HCT116 (cell line): ENCODE data around the gene SHKBP1. TPM values are rescaled to one million over a fixed set of nuclear protein-coding genes. Genes with fewer than 3 reads are reported as not detected.

Source experiments
- ATAC-seq: fragments of 200-7000 bp; cut with Tn5 transposase; 2 replicates; pipeline ENCODE4 v1.9.1; 2020; ENCODE audit warnings: mild to moderate bottlenecking, moderate library complexity
- BruUV-seq: library from RNA; stranded (reverse); fragments of 400-500 nt; replicated peaks from 2 replicates; lab custom pipeline; 2021; lab: Mats Ljungman, UMichigan
- CTCF ChIA-PET: fragments of 300-600 bp; sonication (Branson Sonifier 250); formaldehyde crosslinking; loops from one replicate; lab custom pipeline; 2021; ENCODE audit warnings: antibody characterized with exemption; lab: Charles Lee
- POLR2A ChIA-PET: fragments of 300-600, 350-600 bp; sonication (Branson Sonifier 250); formaldehyde crosslinking; loops from one replicate; lab custom pipeline; 2021; ENCODE audit warnings: antibody characterized with exemption; lab: Charles Lee
- RAD21 ChIA-PET, 2 experiments: fragments of 300-600 bp; sonication (Branson Sonifier 250); formaldehyde crosslinking; loops; one replicate each; lab custom pipeline; 2023; ENCODE audit warnings: low total read pairs in 2 of 2; ENCODE audit not compliant: uncharacterized antibody in 2 of 2, unreplicated experiment in 2 of 2, low non-redundant PET in 1 of 2; lab: Charles Lee
- DNase-seq: peaks from one replicate; pipeline ENCODE4 v3.0.0-alpha.2; 2010; ENCODE audit warnings: low read depth, low spot score
- H2AFZ ChIP-seq: fragments of 200-600 bp; shearing (Covaris generic), sonication (generic); 2 replicates; pipeline ENCODE4 v1.6.1; 2017; ENCODE audit warnings: low read depth, mixed run types, mixed read lengths, antibody characterized with exemption, low read length; ENCODE audit not compliant: poor library complexity, severe bottlenecking
- H3K27ac ChIP-seq: 2 replicates; pipeline ENCODE4 v1.5.1; 2012; ENCODE audit warnings: low read depth, low read length
- H3K27me3 ChIP-seq: fragments of 200-600 bp; sonication (generic); 2 replicates; pipeline ENCODE4 v1.6.1; 2016; ENCODE audit warnings: mixed run types, low read length, mixed read lengths; ENCODE audit not compliant: insufficient read depth
- H3K36me3 ChIP-seq, 2 experiments: fragments of 200-500 bp in 1 of 2; fragments of 200-600 bp in 1 of 2; sonication (Bioruptor generic) in 1 of 2; sonication (generic) in 1 of 2; 2 replicates each; pipeline versions ENCODE4 v1.5.1 to v1.6.1; 2014 to 2016; ENCODE audit warnings: low read length in 2 of 2, inconsistent platforms in 1 of 2, mixed read lengths in 1 of 2, mixed run types in 1 of 2; ENCODE audit not compliant: insufficient read depth in 2 of 2, control insufficient read depth in 1 of 2
- H3K4me1 ChIP-seq, 2 experiments: fragments of 200-600 bp in 1 of 2; sonication (generic) in 1 of 2; 2 replicates each; pipeline versions ENCODE4 v1.5.1 to v1.6.1; 2012 to 2017; ENCODE audit warnings: low read length in 2 of 2, inconsistent platforms in 1 of 2, mild to moderate bottlenecking in 1 of 2, mixed read lengths in 1 of 2, mixed run types in 1 of 2, moderate library complexity in 1 of 2; ENCODE audit not compliant: insufficient read depth in 2 of 2, control insufficient read depth in 1 of 2
- H3K4me2 ChIP-seq: fragments of 200-600 bp; sonication (generic); 2 replicates; pipeline ENCODE4 v1.6.1; 2017; ENCODE audit warnings: mixed run types, low read length, mixed read lengths
- H3K4me3 ChIP-seq, 2 experiments: fragments of 200-600 bp in 1 of 2; sonication (generic) in 1 of 2; replicated peaks in 1 of 2; 2 replicates each; pipeline ENCODE4 v1.5.1; 2011 to 2016; ENCODE audit warnings: low read length in 2 of 2, control low read depth in 1 of 2, low read depth in 1 of 2, mild to moderate bottlenecking in 1 of 2, mixed read lengths in 1 of 2, mixed run types in 1 of 2
- H3K79me2 ChIP-seq: fragments of 200-600 bp; sonication (generic); 2 replicates; pipeline ENCODE4 v1.6.1; 2017; ENCODE audit warnings: mild to moderate bottlenecking, mixed run types, low read length, moderate library complexity, mixed read lengths; ENCODE audit not compliant: insufficient read depth
- H3K9ac ChIP-seq: fragments of 200-600 bp; sonication (generic); 2 replicates; pipeline ENCODE4 v1.6.1; 2016; ENCODE audit warnings: low read length, mixed read lengths
- H3K9me2 ChIP-seq: fragments of 200-600 bp; sonication (generic), shearing (Covaris generic); 2 replicates; pipeline ENCODE4 v1.6.1; 2017; ENCODE audit warnings: mixed run types, mild to moderate bottlenecking, moderate library complexity; ENCODE audit not compliant: insufficient read depth
- H3K9me3 ChIP-seq, 2 experiments: fragments of 200-500 bp in 1 of 2; fragments of 200-600 bp in 1 of 2; sonication (Bioruptor generic) in 1 of 2; sonication (generic) in 1 of 2; 2 replicates each; pipeline ENCODE4 v1.6.1; 2014 to 2017; ENCODE audit warnings: low read length in 2 of 2, mixed read lengths in 2 of 2, inconsistent platforms in 1 of 2, low read depth in 1 of 2, mild to moderate bottlenecking in 1 of 2, mixed run types in 1 of 2, moderate library complexity in 1 of 2; ENCODE audit not compliant: control insufficient read depth in 1 of 2, insufficient read depth in 1 of 2
- H4K20me1 ChIP-seq: fragments of 200-600 bp; sonication (generic), shearing (Covaris generic); 2 replicates; pipeline ENCODE4 v1.6.1; 2017; ENCODE audit warnings: mixed run types, mild to moderate bottlenecking, moderate library complexity; ENCODE audit not compliant: insufficient read depth
- ATF3 ChIP-seq: IDR thresholded peaks from 2 replicates; pipeline ENCODE4 v1.6.1; 2012
- CBX3 ChIP-seq: IDR thresholded peaks from 2 replicates; pipeline ENCODE4 v1.6.1; 2012; ENCODE audit warnings: low read depth
- CTCF ChIP-seq, 3 experiments: fragments of 200-600 bp in 1 of 3; sonication (generic) in 1 of 3; IDR thresholded peaks in 2 of 3; conservative IDR thresholded peaks in 1 of 3; 2 replicates each; pipeline ENCODE4 v1.5.1; 2012 to 2017; ENCODE audit warnings: low read depth in 2 of 3, low read length in 2 of 3, antibody characterized with exemption in 1 of 3, borderline replicate concordance in 1 of 3, control low read depth in 1 of 3, mild to moderate bottlenecking in 1 of 3, mixed read lengths in 1 of 3, mixed run types in 1 of 3, moderate library complexity in 1 of 3; ENCODE audit not compliant: insufficient read depth in 1 of 3
- EGR1 ChIP-seq: IDR thresholded peaks from 2 replicates; pipeline ENCODE4 v1.6.1; 2012; ENCODE audit warnings: low read depth
- EZH2phosphoT487 ChIP-seq: fragments of 200-600 bp; IDR thresholded peaks from 2 replicates; pipeline ENCODE4 v1.6.1; 2018; ENCODE audit warnings: antibody characterized with exemption, borderline replicate concordance
- FOSL1 ChIP-seq: IDR thresholded peaks from 2 replicates; pipeline ENCODE4 v1.6.1; 2012; ENCODE audit warnings: low read depth
- JUND ChIP-seq: IDR thresholded peaks from 2 replicates; pipeline ENCODE4 v1.6.1; 2012
- POLR2A ChIP-seq: IDR thresholded peaks from 2 replicates; pipeline ENCODE4 v1.7.0; 2011; ENCODE audit warnings: borderline replicate concordance; ENCODE audit not compliant: insufficient read depth, insufficient read length; ENCODE audit errors: extremely low read depth
- POLR2AphosphoS5 ChIP-seq: IDR thresholded peaks from 2 replicates; pipeline ENCODE4 v1.6.1; 2011; ENCODE audit warnings: mild to moderate bottlenecking, low read depth, low read length, moderate library complexity
- REST ChIP-seq: IDR thresholded peaks from 2 replicates; pipeline ENCODE4 v1.6.1; 2012; ENCODE audit warnings: low read depth
- SIN3A ChIP-seq: IDR thresholded peaks from 2 replicates; pipeline ENCODE4 v1.6.1; 2012; ENCODE audit warnings: low read depth
- SP1 ChIP-seq: IDR thresholded peaks from 2 replicates; pipeline ENCODE4 v1.6.1; 2012; ENCODE audit warnings: low read depth
- YY1 ChIP-seq: IDR thresholded peaks from 2 replicates; pipeline ENCODE4 v1.6.1; 2011; ENCODE audit warnings: low read length, low read depth, moderate library complexity, mild to moderate bottlenecking; ENCODE audit not compliant: insufficient replicate concordance; ENCODE audit errors: extremely low read depth
- ZBTB33 ChIP-seq: IDR thresholded peaks from 2 replicates; pipeline ENCODE4 v1.6.1; 2011; ENCODE audit warnings: mild to moderate bottlenecking, low read length, moderate library complexity; ENCODE audit not compliant: insufficient replicate concordance; ENCODE audit errors: extremely low read depth
- ZNF274 ChIP-seq: fragments of 200-500 bp; sonication (Bioruptor generic); IDR thresholded peaks from 2 replicates; pipeline ENCODE4 v1.6.1; 2014; ENCODE audit warnings: mild to moderate bottlenecking, low read depth, low read length, inconsistent platforms
- intact Hi-C: fragments of 100-400 bp; cut with micrococcal nuclease; formaldehyde crosslinking; loops from 2 replicates; pipeline ENCODE4 v1.10.0; 2022
- total RNA-seq: library from RNA; stranded (reverse); gene quantifications from one replicate; pipeline ENCODE4 v1.2.1, GENCODE V29; 2021; ENCODE audit not compliant: unreplicated experiment

Gene SHKBP1
- total RNA-seq, 1 experiment from 2014 or later: 97.4 TPM

GRCh38 chr19:40534148-40534547, 42.5 kb upstream of the SHKBP1 start:
- H3K27ac ChIP-seq: no peak overlapping the region
- TF ChIP-seq JUND (no peak), CTCF (IDR thresholded peaks at IDR 0.05 in 2 of 3, conservative IDR thresholded peaks at IDR 0.05 in 1 of 3; ENCODE audit: borderline replicate concordance in 1 of 3, insufficient read depth in 1 of 3, low read depth in 2 of 3, low read length in 2 of 3) (no peak), FOSL1 (no peak), SIN3A (no peak), POLR2A (no peak), SP1 (no peak), ATF3 (no peak), YY1 (no peak), CBX3 (no peak), EGR1 (no peak), POLR2AphosphoS5 (no peak), ZNF274 (no peak), EZH2phosphoT487 (no peak), ZBTB33 (no peak), REST (no peak)
- TF ChIP-seq, all 23 proteins: peak for 0
- Histone ChIP-seq H3K4me2 (no peak overlapping the region), H3K4me3 (no peak overlapping the region), H3K9me3 (peaks cover 0 to 9% of the 10 kb centered on the region in 2 experiments; a peak in 2 of 4 replicates), H2AFZ (no peak overlapping the region), H3K27me3 (no peaks in the 10 kb centered on the region), H4K20me1 (no peaks in the 10 kb centered on the region), H3K4me1 (peaks cover 17 to 22% of the 10 kb centered on the region in 2 experiments), H3K9me2 (no peaks in the 10 kb centered on the region), H3K9ac (no peak overlapping the region), H3K36me3 (peaks cover 0 to 7% of the 10 kb centered on the region in 2 experiments; a peak in 1 of 4 replicates), H3K79me2 (no peaks in the 10 kb centered on the region)
- ATAC-seq: no peak
- BruUV-seq: no TSS peak
- intact Hi-C loops: no loop called here
- DNase-seq: no peak
- CTCF ChIA-PET: interaction anchor here (1.0 kb wide), 1 partner anchor 15 kb away, joined by 3 read pairs; no protein-coding TSS in a partner anchor
- RAD21 ChIA-PET: no interaction called here
- POLR2A ChIA-PET: interaction anchor here (0.9 kb wide), 1 partner anchor 15 kb away, joined by 3 read pairs; no protein-coding TSS in a partner anchor
